Endothelial cell (in vitro differentiated cells): ENCODE measurements around the gene TAS2R10. TPM values are rescaled to one million over a fixed set of nuclear protein-coding genes. Genes with fewer than 3 reads are reported as not detected.
"Not testable (repeated sequence)": the region's sequence is repeated elsewhere in the genome, so short reads cannot be mapped to it uniquely, and the experiment has no call there.

Experiments
- DNase-seq: peaks from one replicate; pipeline ENCODE4 v3.0.0; 2021; ENCODE audit warnings: low spot score
- H3K27ac Mint-ChIP-seq: one replicate; pipeline ENCODE4 v1.8.0; 2021; ENCODE audit warnings: mixed read lengths, inconsistent platforms; ENCODE audit not compliant: unreplicated experiment
- H3K27me3 Mint-ChIP-seq: one replicate; pipeline ENCODE4 v1.8.0; 2021; ENCODE audit warnings: mild to moderate bottlenecking, moderate library complexity, mixed read lengths, inconsistent platforms; ENCODE audit not compliant: unreplicated experiment
- H3K36me3 Mint-ChIP-seq: one replicate; pipeline ENCODE4 v1.8.0; 2021; ENCODE audit warnings: mild to moderate bottlenecking, low read depth, mixed read lengths, inconsistent platforms; ENCODE audit not compliant: unreplicated experiment
- H3K4me1 Mint-ChIP-seq: one replicate; pipeline ENCODE4 v1.8.0; 2021; ENCODE audit warnings: mild to moderate bottlenecking, mixed read lengths, inconsistent platforms; ENCODE audit not compliant: unreplicated experiment
- H3K4me3 Mint-ChIP-seq: one replicate; pipeline ENCODE4 v1.8.0; 2021; ENCODE audit warnings: mild to moderate bottlenecking, mixed read lengths, inconsistent platforms; ENCODE audit not compliant: unreplicated experiment
- H3K9me3 Mint-ChIP-seq: one replicate; pipeline ENCODE4 v1.8.0; 2021; ENCODE audit warnings: mixed read lengths, inconsistent platforms; ENCODE audit not compliant: unreplicated experiment
- CTCF ChIP-seq: fragments of 200-600 bp; sonication (generic); IDR thresholded peaks from one replicate; pipeline ENCODE4 v1.5.0; 2021; ENCODE audit warnings: antibody characterized with exemption; ENCODE audit not compliant: unreplicated experiment
- total RNA-seq: library from RNA; stranded (reverse); fragmentation: NEBNext Ultra II Directional; extraction: Animal tissue kit (Norgen Biotek cat#: 25700); gene quantifications from one replicate; pipeline ENCODE4 v1.2.1, GENCODE V29; 2021; ENCODE audit not compliant: unreplicated experiment

The TAS2R10 gene
- total RNA-seq, 1 donor from 2014 or later: 0.87 TPM

DNA sequence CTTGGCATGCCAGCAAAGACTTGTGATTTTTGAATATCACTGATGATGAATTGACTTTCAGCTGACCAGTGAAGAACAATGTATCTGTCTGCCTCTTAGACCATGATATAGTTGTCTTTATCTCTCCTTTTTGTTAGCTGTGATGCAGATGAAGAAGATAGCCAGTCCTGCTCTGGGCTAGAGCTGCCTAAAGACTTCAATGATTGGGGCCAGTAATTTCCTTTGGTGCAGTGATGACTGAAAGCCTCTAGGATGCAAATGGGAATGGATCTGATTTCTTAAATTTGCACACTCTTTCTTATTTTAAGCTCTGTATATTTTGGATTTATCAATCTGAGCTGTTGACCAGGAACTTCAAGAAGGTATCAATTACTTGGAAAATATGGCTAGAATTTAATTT, 16.1 kb downstream of the TAS2R10 start, which contains the start of gene TAS2R9:
TSS of gene TAS2R9 (minus strand) at position 101 of the 400 bp plus-strand sequence. CDS start at position 8, 93 bp downstream.
- no peak for DNase-seq
- no peaks in the 10 kb centered on the region for H3K9me3 Mint-ChIP-seq
- no peak within 1 kb of the TSS for H3K27ac Mint-ChIP-seq
- TF ChIP-seq CTCF: no peak
- no peaks in the 10 kb centered on the region for H3K27me3 Mint-ChIP-seq
- H3K4me3 Mint-ChIP-seq: no peak within 1 kb of the TSS
- no peaks in the 10 kb centered on the region for H3K36me3 Mint-ChIP-seq
- no peaks in the 10 kb centered on the region for H3K4me1 Mint-ChIP-seq

GRCh38 chr12:10807186-10807585, 19.0 kb downstream of the TAS2R10 start, which contains the start of gene TAS2R8:
TAS2R8 (minus strand) TSS chr12:10807286; CDS start chr12:10806980, 306 bp downstream.
- no peak within 1 kb of the TSS for H3K4me3 Mint-ChIP-seq
- H3K27me3 Mint-ChIP-seq: no peaks in the 10 kb centered on the region
- H3K27ac Mint-ChIP-seq: no peak within 1 kb of the TSS

GRCh38 chr12:10802587-10802986, 23.6 kb downstream of the TAS2R10 start, which contains the start of gene TAS2R7:
TAS2R7 (minus strand) TSS chr12:10802627; CDS start chr12:10802570, 57 bp downstream.
- Mint-ChIP-seq H3K4me1 (no peaks in the 10 kb centered on the region), H3K4me3 (no peak within 1 kb of the TSS), H3K27me3 (no peaks in the 10 kb centered on the region), H3K36me3 (no peaks in the 10 kb centered on the region), H3K9me3 (no peaks in the 10 kb centered on the region), H3K27ac (no peak within 1 kb of the TSS)
- TF ChIP-seq CTCF: no peak
- DNase-seq: no peak

More at GRCh38 chr12:10807186-10807585, 19.0 kb downstream of the TAS2R10 start, which contains the start of gene TAS2R8:
- no peaks in the 10 kb centered on the region for H3K4me1 Mint-ChIP-seq
- TF ChIP-seq CTCF: no peak
- no peaks in the 10 kb centered on the region for H3K36me3 Mint-ChIP-seq
- no peak for DNase-seq
- H3K9me3 Mint-ChIP-seq: no peaks in the 10 kb centered on the region

DNA sequence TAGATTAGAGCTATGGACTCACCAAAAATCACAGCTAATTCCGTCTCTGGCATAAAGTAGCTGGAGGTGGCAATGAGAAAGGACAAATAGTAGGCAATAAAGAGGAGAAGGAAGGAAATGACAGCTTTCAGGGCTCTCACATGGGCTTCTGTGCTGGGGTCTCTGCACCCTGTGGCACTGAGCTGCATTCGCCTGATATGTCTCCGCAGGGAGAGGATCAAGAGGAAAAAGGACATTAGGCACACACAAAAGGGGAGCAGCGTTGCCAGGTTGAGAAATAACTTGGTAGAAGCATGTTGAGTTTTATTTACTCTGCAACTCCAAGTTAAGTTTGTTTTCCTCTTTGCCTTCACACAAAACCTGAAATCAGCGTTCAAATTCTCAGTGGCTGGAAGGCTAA, 24.4 kb downstream of the TAS2R10 start:
- H3K36me3 Mint-ChIP-seq: no peaks in the 10 kb centered on the region
- DNase-seq: no peak
- H3K9me3 Mint-ChIP-seq: no peaks in the 10 kb centered on the region
- H3K4me1 Mint-ChIP-seq: no peaks in the 10 kb centered on the region
- H3K27me3 Mint-ChIP-seq: no peaks in the 10 kb centered on the region
- TF ChIP-seq CTCF: no peak
- H3K27ac Mint-ChIP-seq: no peak overlapping the region
- no peak overlapping the region for H3K4me3 Mint-ChIP-seq

GRCh38 chr12:10794222-10794621, 31.9 kb downstream of the TAS2R10 start:
- Mint-ChIP-seq H3K9me3 (no peaks in the 10 kb centered on the region), H3K4me3 (no peak overlapping the region), H3K36me3 (no peaks in the 10 kb centered on the region), H3K27me3 (no peaks in the 10 kb centered on the region), H3K27ac (no peak overlapping the region), H3K4me1 (no peaks in the 10 kb centered on the region)
- DNase-seq: no peak
- TF ChIP-seq CTCF: no peak

DNA sequence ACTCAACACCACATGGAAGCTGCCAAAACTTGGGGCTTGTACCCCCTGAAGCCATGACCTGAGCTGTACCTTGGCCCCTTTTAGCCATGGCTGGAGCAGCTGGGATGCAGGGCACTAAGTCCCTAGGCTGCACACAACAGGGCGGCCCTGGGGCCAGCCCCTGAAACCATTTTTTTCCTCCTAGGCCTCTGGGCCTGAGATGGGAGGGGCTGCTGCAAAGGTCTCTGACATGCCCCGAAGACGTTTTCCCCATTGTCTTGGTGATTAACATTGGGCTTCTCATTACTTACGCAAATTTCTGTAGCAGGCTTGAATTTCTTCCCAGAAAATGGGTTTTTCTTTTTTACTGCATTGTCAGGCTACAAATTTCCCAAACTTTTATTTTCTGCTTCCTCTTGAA, 34.4 kb downstream of the TAS2R10 start:
- H3K4me3 Mint-ChIP-seq, H3K9me3 Mint-ChIP-seq, H3K4me1 Mint-ChIP-seq, H3K27ac Mint-ChIP-seq, DNase-seq, H3K36me3 Mint-ChIP-seq, H3K27me3 Mint-ChIP-seq: not testable (repeated sequence)
